ENCODE measurements around the gene DOK6.

- TF ChIP-seq CHD2 (IDR thresholded peaks at IDR 0.05; ENCODE audit: low read depth, low read length) (no peak), SAFB2 (IDR thresholded peaks at IDR 0.05; ENCODE audit: borderline replicate concordance, low read depth, low read length, severe bottlenecking) (no peak), EZH2 (IDR thresholded peaks at IDR 0.05; ENCODE audit: borderline replicate concordance, low read depth, low read length) (no peak), POLR2AphosphoS5 (IDR thresholded peaks at IDR 0.05; ENCODE audit: control insufficient read depth, insufficient read depth, low read depth, low read length) (no peak)
Measured at GRCh38 chr18:69635482-69635881, 234.8 kb downstream of the DOK6 start.
